Stimulated activated CD4-positive, alpha-beta T cell treated with anti-CD3 and anti-CD28 coated beads, Interleukin-12 subunit alpha, Interleukin-12 subunit beta, amount 100 ng/mL, for 48 hours (primary cell): ENCODE data around the gene LRRC36.

Source experiments
- DNase-seq, 3 donors: peaks; one replicate each; pipeline ENCODE4 v3.0.0-alpha.2; 2020; ENCODE audit warnings: low read depth in 2 of 3, low spot score in 1 of 3

LRRC36 gene

GRCh38 chr16:67291461-67291860 lies 35.2 kb upstream of the LRRC36 start:
- DNase-seq: no peak

- DNase-seq: no peak
Observed at GRCh38 chr16:67294171-67294757, 32.4 kb upstream of the LRRC36 start.

GRCh38 chr16:67294938-67295361 lies 31.7 kb upstream of the LRRC36 start:
- no peak for DNase-seq

- DNase-seq: no peak
Observed at GRCh38 chr16:67296420-67296819, 30.2 kb upstream of the LRRC36 start.

- DNase-seq: no peak
Observed at GRCh38 chr16:67298277-67298676, 28.3 kb upstream of the LRRC36 start.

GRCh38 chr16:67299269-67299668 lies 27.3 kb upstream of the LRRC36 start:
- no peak for DNase-seq

- no peak for DNase-seq
Observed at GRCh38 chr16:67301080-67301782, 25.4 kb upstream of the LRRC36 start.

- no peak for DNase-seq
Observed at GRCh38 chr16:67302076-67302475, 24.5 kb upstream of the LRRC36 start.

GRCh38 chr16:67302970-67303369 lies 23.6 kb upstream of the LRRC36 start:
- no peak for DNase-seq

GRCh38 chr16:67304020-67304419 lies 22.6 kb upstream of the LRRC36 start:
- DNase-seq: no peak

GRCh38 chr16:67305216-67306071 lies 21.2 kb upstream of the LRRC36 start:
- DNase-seq: no peak

- no peak for DNase-seq
Observed at GRCh38 chr16:67310561-67310960, 16.1 kb upstream of the LRRC36 start.

- DNase-seq: peak; percentile 83 to 87 (median 84)
Observed at GRCh38 chr16:67311607-67312488, 14.8 kb upstream of the LRRC36 start.

- DNase-seq: no peak
Observed at GRCh38 chr16:67312719-67313118, 13.9 kb upstream of the LRRC36 start.

GRCh38 chr16:67317853-67318252 lies 8.8 kb upstream of the LRRC36 start:
- no peak for DNase-seq

- no peak for DNase-seq
Observed at GRCh38 chr16:67326115-67326471, 522 bp upstream of the LRRC36 start.

- no peak for DNase-seq
Observed at GRCh38 chr16:67327743-67328142, 1.1 kb downstream of the LRRC36 start.

GRCh38 chr16:67329901-67330300 lies 3.3 kb downstream of the LRRC36 start:
- DNase-seq: no peak

- DNase-seq: no peak
Observed at GRCh38 chr16:67333315-67333714, 6.7 kb downstream of the LRRC36 start.

- DNase-seq: no peak
Observed at GRCh38 chr16:67336116-67336515, 9.5 kb downstream of the LRRC36 start.

- no peak for DNase-seq
Observed at GRCh38 chr16:67336648-67337047, 10.0 kb downstream of the LRRC36 start.
